ENCODE measurements around the gene MAN1A1. TPM values are rescaled to one million over a fixed set of nuclear protein-coding genes. Genes with fewer than 3 reads are reported as not detected.

Gene MAN1A1
- total RNA-seq, 3 donors from 2014 or later = 45.1 to 74.2 (median 66.4) TPM

GRCh38 chr6:119174085-119174445, 175.5 kb downstream of the MAN1A1 start:
- Histone ChIP-seq H3K36me3 (ENCODE audit: low read depth) (no peaks in the 10 kb centered on the region), H3K4me3 (no peak overlapping the region), H3K4me1 (ENCODE audit: low read depth) (no peaks in the 10 kb centered on the region), H3K9me3 (no peaks in the 10 kb centered on the region)
- no peak for DNase-seq
- ATAC-seq = no peak
- intact Hi-C loops (cut with DNase I, micrococcal nuclease) = no loop called here
- TF ChIP-seq, protein P1, sequence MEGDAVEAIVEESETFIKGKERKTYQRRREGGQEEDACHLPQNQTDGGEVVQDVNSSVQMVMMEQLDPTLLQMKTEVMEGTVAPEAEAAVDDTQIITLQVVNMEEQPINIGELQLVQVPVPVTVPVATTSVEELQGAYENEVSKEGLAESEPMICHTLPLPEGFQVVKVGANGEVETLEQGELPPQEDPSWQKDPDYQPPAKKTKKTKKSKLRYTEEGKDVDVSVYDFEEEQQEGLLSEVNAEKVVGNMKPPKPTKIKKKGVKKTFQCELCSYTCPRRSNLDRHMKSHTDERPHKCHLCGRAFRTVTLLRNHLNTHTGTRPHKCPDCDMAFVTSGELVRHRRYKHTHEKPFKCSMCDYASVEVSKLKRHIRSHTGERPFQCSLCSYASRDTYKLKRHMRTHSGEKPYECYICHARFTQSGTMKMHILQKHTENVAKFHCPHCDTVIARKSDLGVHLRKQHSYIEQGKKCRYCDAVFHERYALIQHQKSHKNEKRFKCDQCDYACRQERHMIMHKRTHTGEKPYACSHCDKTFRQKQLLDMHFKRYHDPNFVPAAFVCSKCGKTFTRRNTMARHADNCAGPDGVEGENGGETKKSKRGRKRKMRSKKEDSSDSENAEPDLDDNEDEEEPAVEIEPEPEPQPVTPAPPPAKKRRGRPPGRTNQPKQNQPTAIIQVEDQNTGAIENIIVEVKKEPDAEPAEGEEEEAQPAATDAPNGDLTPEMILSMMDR (IDR thresholded peaks at IDR 0.05) = no peak

DNA sequence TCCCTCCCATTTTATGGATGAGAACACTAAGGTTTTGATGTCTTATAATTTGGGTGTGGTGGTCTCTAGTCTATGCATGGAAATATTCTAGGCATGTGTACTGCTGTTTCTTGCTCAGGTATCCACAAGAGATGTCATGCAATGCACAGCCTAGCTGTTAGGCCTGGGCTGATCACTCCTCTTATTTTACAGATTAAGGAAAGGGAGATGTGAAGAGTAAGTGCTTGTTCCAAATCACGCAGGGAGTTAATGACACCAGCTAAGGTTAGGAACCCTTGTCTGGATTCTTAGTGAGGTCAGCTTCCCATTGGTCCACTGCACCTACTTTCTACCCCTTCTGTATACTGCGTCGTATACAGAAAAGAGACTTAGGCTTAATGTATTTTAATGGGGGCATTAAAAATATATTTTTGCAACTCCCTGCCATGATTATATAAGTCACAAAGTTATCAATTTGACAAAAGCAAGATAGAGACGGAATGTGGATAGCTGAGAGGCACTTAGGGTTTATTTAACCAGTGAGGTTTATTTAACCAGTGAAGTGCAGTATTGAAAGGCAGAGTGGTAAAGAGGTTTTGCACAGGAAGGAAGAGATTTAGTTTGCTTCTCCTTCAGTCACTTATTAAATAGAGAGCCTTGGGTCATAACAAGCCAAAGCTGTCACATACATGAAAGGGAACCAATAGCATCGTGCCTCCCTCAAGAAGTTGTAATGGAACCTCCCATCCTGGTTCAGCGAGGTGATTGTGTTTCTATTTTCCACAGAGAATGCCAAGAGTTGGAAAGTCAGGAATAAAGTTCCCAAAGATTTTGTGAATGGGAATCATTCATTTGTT, 176.1 kb downstream of the MAN1A1 start:
- no peak for ATAC-seq
- Histone ChIP-seq H3K36me3 (ENCODE audit: low read depth) (no peaks in the 10 kb centered on the region), H3K9me3 (no peaks in the 10 kb centered on the region), H3K4me1 (ENCODE audit: low read depth) (no peaks in the 10 kb centered on the region), H3K4me3 (no peak overlapping the region)
- intact Hi-C loops (cut with DNase I, micrococcal nuclease) = no loop called here
- no peak for DNase-seq
- TF ChIP-seq, protein P1 (IDR thresholded peaks at IDR 0.05) = no peak

DNA sequence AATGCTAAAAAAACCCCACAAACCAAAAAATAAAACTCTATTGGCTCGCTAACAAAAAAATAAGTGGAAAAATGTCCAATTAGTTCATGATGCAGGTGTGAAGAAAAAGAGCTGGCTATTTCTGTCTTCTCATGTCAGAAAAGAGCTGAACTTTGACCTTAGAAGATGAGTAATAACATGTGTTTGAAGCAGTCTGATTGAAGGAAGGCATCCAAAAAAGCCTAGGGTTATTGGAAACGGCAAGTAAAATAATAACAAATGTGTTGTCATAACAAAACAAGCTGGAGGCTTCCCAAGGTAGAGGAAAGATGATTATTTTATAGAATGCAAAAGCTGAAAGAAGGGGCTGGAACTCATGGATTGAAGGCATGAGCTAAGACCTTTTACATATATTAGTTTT, 176.7 kb downstream of the MAN1A1 start:
- ATAC-seq = no peak
- DNase-seq = no peak
- no peaks in the 10 kb centered on the region for H3K9me3 ChIP-seq
- H3K4me1 ChIP-seq (ENCODE audit: low read depth) = no peaks in the 10 kb centered on the region
- H3K36me3 ChIP-seq (ENCODE audit: low read depth) = no peaks in the 10 kb centered on the region
- TF ChIP-seq, protein P1 (IDR thresholded peaks at IDR 0.05) = no peak
- no peak overlapping the region for H3K4me3 ChIP-seq
- intact Hi-C loops (cut with DNase I, micrococcal nuclease) = no loop called here

- Histone ChIP-seq H3K4me3 (no peak overlapping the region), H3K4me1 (ENCODE audit: low read depth) (no peaks in the 10 kb centered on the region), H3K9me3 (no peaks in the 10 kb centered on the region), H3K36me3 (ENCODE audit: low read depth) (no peaks in the 10 kb centered on the region)
- no peak for DNase-seq
- intact Hi-C loops (cut with DNase I, micrococcal nuclease) = no loop called here
- TF ChIP-seq, protein P1 (IDR thresholded peaks at IDR 0.05) = no peak
- ATAC-seq = no peak
Observed at GRCh38 chr6:119171864-119172588, 177.5 kb downstream of the MAN1A1 start.

DNA sequence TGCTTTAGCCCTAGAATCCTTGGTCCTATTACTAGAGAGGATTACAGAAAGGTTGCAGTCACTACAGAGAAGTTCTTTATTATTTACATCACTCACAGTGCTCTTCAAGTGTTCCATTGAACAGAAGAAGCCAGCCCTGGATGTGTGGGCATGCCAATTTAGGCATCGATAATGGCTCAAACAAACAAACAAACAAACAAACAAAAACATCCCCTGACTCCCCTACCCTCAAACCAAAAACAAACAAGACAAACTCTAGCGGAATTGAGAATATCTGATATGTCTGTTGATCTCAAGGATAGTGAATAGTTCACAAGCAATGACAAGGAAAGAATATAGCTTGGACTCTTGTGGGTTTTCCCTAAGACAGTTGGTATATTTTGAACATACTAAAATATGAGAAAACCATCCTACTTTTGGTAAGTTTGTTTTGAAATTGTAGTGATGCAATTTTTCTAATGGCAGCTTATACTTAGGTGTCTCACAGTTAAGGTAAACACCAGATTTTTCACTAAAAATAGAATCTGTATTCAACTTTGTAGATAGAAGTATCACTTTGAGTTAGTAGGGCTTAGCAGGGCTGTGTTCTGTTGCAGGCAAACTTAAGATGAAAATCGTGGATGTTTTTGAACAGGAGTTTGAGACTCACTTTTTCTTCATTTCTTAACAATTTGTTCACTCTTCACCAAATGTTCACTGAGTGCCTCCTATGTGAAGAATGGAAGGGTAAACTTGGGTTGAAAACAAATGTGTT, 178.3 kb downstream of the MAN1A1 start:
- Histone ChIP-seq H3K4me1 (ENCODE audit: low read depth) (no peaks in the 10 kb centered on the region), H3K9me3 (no peaks in the 10 kb centered on the region), H3K36me3 (ENCODE audit: low read depth) (no peaks in the 10 kb centered on the region), H3K4me3 (no peak overlapping the region)
- ATAC-seq (no peak), DNase-seq (no peak)
- TF ChIP-seq, protein P1 (IDR thresholded peaks at IDR 0.05) = no peak
- intact Hi-C loops (cut with DNase I, micrococcal nuclease) = no loop called here

All from mucosa of descending colon (tissue), 3 donors.